GM21717 (cell line): ENCODE measurements around the gene PPP4C.
"Not testable (repeated sequence)": the region's sequence is repeated elsewhere in the genome, so short reads cannot be mapped to it uniquely, and the experiment has no call there.

Source experiments
- ATAC-seq: cut with Tn5 transposase; IDR thresholded peaks from one replicate; pipeline ENCODE4 v1.9.1; 2021; ENCODE audit warnings: mild to moderate bottlenecking, moderate library complexity; ENCODE audit not compliant: unreplicated experiment

The PPP4C gene

GRCh38 chr16:30075503-30076275 is at the start of gene PPP4C:
PPP4C (plus strand) TSS chr16:30075994; CDS start chr16:30076378, 384 bp downstream.
- no peak for ATAC-seq

GRCh38 chr16:30026449-30026848 is 49.3 kb upstream of the PPP4C start:
- no peak for ATAC-seq

- ATAC-seq, result no peak
Measured at GRCh38 chr16:30027588-30028437, 48.0 kb upstream of the PPP4C start.

- no peak for ATAC-seq
Measured at GRCh38 chr16:30028438-30029076, 47.2 kb upstream of the PPP4C start.

GRCh38 chr16:30030011-30030685 is 45.6 kb upstream of the PPP4C start:
- ATAC-seq, result no peak

- ATAC-seq, result no peak
Measured at GRCh38 chr16:30030841-30031413, 44.9 kb upstream of the PPP4C start, which contains the start of gene TLCD3B. TLCD3B (minus strand) TSS chr16:30031271; CDS start chr16:30030527, 744 bp downstream.

- ATAC-seq, result no peak
Measured at GRCh38 chr16:30031477-30031918, 44.3 kb upstream of the PPP4C start.

- no peak for ATAC-seq
Measured at GRCh38 chr16:30032083-30032819, 43.5 kb upstream of the PPP4C start.

- ATAC-seq, result no peak
Measured at GRCh38 chr16:30033270-30033669, 42.5 kb upstream of the PPP4C start.

- no peak for ATAC-seq
Measured at GRCh38 chr16:30040221-30040620, 35.6 kb upstream of the PPP4C start.

GRCh38 chr16:30040690-30041089 is 35.1 kb upstream of the PPP4C start:
- not testable (repeated sequence) for ATAC-seq

- ATAC-seq, result no peak
Measured at GRCh38 chr16:30041841-30042240, 34.0 kb upstream of the PPP4C start.

- no peak for ATAC-seq
Measured at GRCh38 chr16:30046178-30046577, 29.6 kb upstream of the PPP4C start.

GRCh38 chr16:30046588-30046987 is 29.2 kb upstream of the PPP4C start:
- no peak for ATAC-seq

- no peak for ATAC-seq
Measured at GRCh38 chr16:30049871-30050270, 25.9 kb upstream of the PPP4C start.

- no peak for ATAC-seq
Measured at GRCh38 chr16:30051518-30051917, 24.3 kb upstream of the PPP4C start.

GRCh38 chr16:30052671-30053372 is 23.0 kb upstream of the PPP4C start:
- no peak for ATAC-seq

- ATAC-seq, result no peak
Measured at GRCh38 chr16:30053376-30054015, 22.3 kb upstream of the PPP4C start.

GRCh38 chr16:30054451-30054850 is 21.3 kb upstream of the PPP4C start:
- no peak for ATAC-seq
